Mammary epithelial cell (primary cell): ENCODE data around the gene NRG2.

ENCODE experiments used
- CTCF ChIP-seq, 2 donors: IDR thresholded peaks in 1 of 2; conservative IDR thresholded peaks in 1 of 2; 2 replicates each; pipeline ENCODE4 v1.5.1; 2011 to 2012; ENCODE audit warnings: inconsistent platforms in 2 of 2, low read length in 2 of 2, mild to moderate bottlenecking in 2 of 2, control low read depth in 1 of 2, low read depth in 1 of 2; ENCODE audit not compliant: insufficient read depth in 1 of 2; ENCODE audit errors: extremely low read depth in 1 of 2
- EZH2 ChIP-seq: IDR thresholded peaks from 2 replicates; pipeline ENCODE4 v1.6.1; 2012; ENCODE audit warnings: low read length, inconsistent platforms, borderline replicate concordance

GRCh38 chr5:139924294-139925215 is 118.5 kb downstream of the NRG2 start:
- no peak for TF ChIP-seq CTCF (conservative IDR thresholded peaks at IDR 0.05 in 1 of 2, IDR thresholded peaks at IDR 0.05 in 1 of 2; ENCODE audit: extremely low read depth in 1 of 2, insufficient read depth in 1 of 2, low read depth in 1 of 2, low read length in 2 of 2)
- no peak for TF ChIP-seq EZH2
